H9 (cell line): Measurements from ENCODE around the gene LPCAT2. TPM values are rescaled to one million over a fixed set of nuclear protein-coding genes. Genes with fewer than 3 reads are reported as not detected.

Source experiments
- DNase-seq: peaks from one replicate; pipeline ENCODE4 v3.0.0-alpha.2; 2017
- H2AFZ ChIP-seq: one replicate; pipeline ENCODE4 v1.6.1; 2013; ENCODE audit warnings: mild to moderate bottlenecking, low read length, control low read depth, moderate library complexity
- H2AK5ac ChIP-seq: 2 replicates; pipeline ENCODE4 v1.6.1; 2013; ENCODE audit warnings: low read length, control low read depth, mixed read lengths; ENCODE audit not compliant: insufficient read length
- H2BK120ac ChIP-seq: one replicate; pipeline ENCODE4 v1.6.1; 2013; ENCODE audit warnings: low read depth, mild to moderate bottlenecking, low read length, control low read depth, inconsistent platforms; ENCODE audit not compliant: poor library complexity, severe bottlenecking
- H2BK12ac ChIP-seq: 2 replicates; pipeline ENCODE4 v1.6.1; 2013; ENCODE audit warnings: low read length, control low read depth, mixed read lengths, low read depth; ENCODE audit not compliant: insufficient read length
- H2BK15ac ChIP-seq: 2 replicates; pipeline ENCODE4 v1.6.1; 2013; ENCODE audit warnings: low read depth, low read length, control low read depth
- H2BK20ac ChIP-seq: one replicate; pipeline ENCODE4 v1.6.1; 2013; ENCODE audit warnings: low read depth, mild to moderate bottlenecking, low read length, control low read depth, inconsistent platforms; ENCODE audit not compliant: poor library complexity, severe bottlenecking
- H2BK5ac ChIP-seq: 2 replicates; pipeline ENCODE4 v1.6.1; 2013; ENCODE audit warnings: low read length, control low read depth, mixed read lengths; ENCODE audit not compliant: insufficient read length
- H3K14ac ChIP-seq: 2 replicates; pipeline ENCODE4 v1.6.1; 2013; ENCODE audit warnings: low read length, control low read depth; ENCODE audit not compliant: insufficient read depth
- H3K18ac ChIP-seq: 2 replicates; pipeline ENCODE4 v1.6.1; 2013; ENCODE audit warnings: low read depth, mild to moderate bottlenecking, mixed read lengths, low read length, control low read depth; ENCODE audit not compliant: insufficient read length
- H3K23ac ChIP-seq: 2 replicates; pipeline ENCODE4 v1.6.1; 2013; ENCODE audit warnings: low read length, control low read depth, mixed read lengths, low read depth; ENCODE audit not compliant: insufficient read length
- H3K23me2 ChIP-seq: 2 replicates; pipeline ENCODE4 v1.6.1; 2013; ENCODE audit warnings: low read depth, mild to moderate bottlenecking, mixed read lengths, low read length, control low read depth; ENCODE audit not compliant: insufficient read length, poor library complexity, severe bottlenecking
- H3K27ac ChIP-seq: 2 replicates; pipeline ENCODE4 v1.5.1; 2013; ENCODE audit warnings: low read length, control low read depth, mixed read lengths, low read depth; ENCODE audit not compliant: insufficient read length
- H3K27me3 ChIP-seq: 2 replicates; pipeline ENCODE4 v1.6.1; 2013; ENCODE audit warnings: low read length, control low read depth, inconsistent platforms; ENCODE audit not compliant: insufficient read depth
- H3K4ac ChIP-seq: 2 replicates; pipeline ENCODE4 v1.6.1; 2013; ENCODE audit warnings: low read depth, mild to moderate bottlenecking, control low read depth, inconsistent platforms, low read length, moderate library complexity
- H3K4me1 ChIP-seq: 2 replicates; pipeline ENCODE4 v1.6.1; 2013; ENCODE audit warnings: low read length, control low read depth, inconsistent platforms; ENCODE audit not compliant: insufficient read depth
- H3K4me2 ChIP-seq: 2 replicates; pipeline ENCODE4 v1.6.1; 2013; ENCODE audit warnings: low read length, control low read depth, mixed read lengths; ENCODE audit not compliant: insufficient read length, insufficient read depth
- H3K56ac ChIP-seq: 2 replicates; pipeline ENCODE4 v1.6.1; 2013; ENCODE audit warnings: low read depth, mild to moderate bottlenecking, mixed read lengths, low read length, control low read depth; ENCODE audit not compliant: insufficient read length
- H3K79me1 ChIP-seq: 2 replicates; pipeline ENCODE4 v1.6.1; 2013; ENCODE audit warnings: low read depth, mild to moderate bottlenecking, moderate library complexity, low read length, control low read depth, inconsistent platforms; ENCODE audit not compliant: insufficient read depth, poor library complexity, severe bottlenecking
- H3K79me2 ChIP-seq: 2 replicates; pipeline ENCODE4 v1.6.1; 2013; ENCODE audit warnings: low read length, control low read depth, inconsistent platforms; ENCODE audit not compliant: insufficient read depth
- H3K9ac ChIP-seq: 2 replicates; pipeline ENCODE4 v1.6.1; 2013; ENCODE audit warnings: low read length, control low read depth, mixed read lengths; ENCODE audit not compliant: insufficient read length; ENCODE audit errors: extremely low read depth
- H3K9me3 ChIP-seq: one replicate; pipeline ENCODE4 v1.6.1; 2013; ENCODE audit warnings: low read depth, low read length, inconsistent platforms; ENCODE audit not compliant: control insufficient read depth
- H3T11ph ChIP-seq: one replicate; pipeline ENCODE4 v1.6.1; 2013; ENCODE audit warnings: mild to moderate bottlenecking, low read length, control low read depth, inconsistent platforms
- H4K20me1 ChIP-seq: one replicate; pipeline ENCODE4 v1.6.1; 2013; ENCODE audit not compliant: control insufficient read depth, insufficient read length, insufficient read depth
- H4K5ac ChIP-seq: 2 replicates; pipeline ENCODE4 v1.6.1; 2013; ENCODE audit warnings: low read depth, mild to moderate bottlenecking, mixed read lengths, low read length, control low read depth; ENCODE audit not compliant: insufficient read length
- H4K8ac ChIP-seq: replicated peaks from 2 replicates; pipeline ENCODE4 v1.6.1; 2013; ENCODE audit warnings: low read length, control low read depth, mixed read lengths, low read depth; ENCODE audit not compliant: insufficient read length
- H4K91ac ChIP-seq: 2 replicates; pipeline ENCODE4 v1.6.1; 2013; ENCODE audit warnings: low read depth, mild to moderate bottlenecking, moderate library complexity, mixed read lengths, low read length, control low read depth; ENCODE audit not compliant: insufficient read length
- H3K27ac Mint-ChIP-seq, 3 experiments: 2 replicates in 2 of 3; 3 replicates in 1 of 3; pipeline ENCODE4 v1.8.0; 2020 to 2021; ENCODE audit warnings: mixed read lengths in 3 of 3, mild to moderate bottlenecking in 1 of 3, moderate library complexity in 1 of 3
- H3K27me3 Mint-ChIP-seq: 2 replicates; pipeline ENCODE4 v1.8.0; 2021; ENCODE audit warnings: low read depth, mild to moderate bottlenecking, moderate library complexity, mixed read lengths
- H3K36me3 Mint-ChIP-seq, 3 experiments: 2 replicates in 2 of 3; 3 replicates in 1 of 3; pipeline ENCODE4 v1.8.0; 2020 to 2021; ENCODE audit warnings: low read depth in 3 of 3, mixed read lengths in 3 of 3; ENCODE audit not compliant: insufficient read depth in 1 of 3
- H3K4me1 Mint-ChIP-seq, 2 experiments: 2 replicates each; pipeline ENCODE4 v1.8.0; 2020; ENCODE audit warnings: mixed read lengths in 2 of 2
- H3K4me3 Mint-ChIP-seq, 2 experiments: 2 replicates in 1 of 2; 3 replicates in 1 of 2; pipeline ENCODE4 v1.8.0; 2020 to 2021; ENCODE audit warnings: mild to moderate bottlenecking in 2 of 2, mixed read lengths in 2 of 2, moderate library complexity in 1 of 2
- H3K9me3 Mint-ChIP-seq, 2 experiments: 2 replicates in 1 of 2; 3 replicates in 1 of 2; pipeline ENCODE4 v1.8.0; 2020; ENCODE audit warnings: mild to moderate bottlenecking in 2 of 2, mixed read lengths in 2 of 2, moderate library complexity in 1 of 2
- whole genome bisulfite sequencing: extraction: QIAGEN DNeasy Blood & Tissue Kit; methylation state at CpG from one replicate; pipeline ENCODE4 v1.1.7; 2013; ENCODE audit warnings: missing lambda C conversion rate, low lambda C conversion rate, mixed read lengths; ENCODE audit not compliant: insufficient read length; ENCODE audit errors: extremely low coverage; 5-methylcytosine and 5-hydroxymethylcytosine counted together
- total RNA-seq: library from RNA; stranded (reverse); gene quantifications from 2 replicates; pipeline ENCODE4 v1.2.1, GENCODE V29; 2021
- TF ChIP-seq, protein P1 (sequence below): fragments of 200-600 bp; sonication (generic); conservative IDR thresholded peaks from 3 replicates; pipeline ENCODE4 v1.8.0; 2021; ENCODE audit warnings: antibody characterized with exemption, mild to moderate bottlenecking

The LPCAT2 gene
- total RNA-seq, 1 experiment from 2014 or later: 2.8 TPM

DNA sequence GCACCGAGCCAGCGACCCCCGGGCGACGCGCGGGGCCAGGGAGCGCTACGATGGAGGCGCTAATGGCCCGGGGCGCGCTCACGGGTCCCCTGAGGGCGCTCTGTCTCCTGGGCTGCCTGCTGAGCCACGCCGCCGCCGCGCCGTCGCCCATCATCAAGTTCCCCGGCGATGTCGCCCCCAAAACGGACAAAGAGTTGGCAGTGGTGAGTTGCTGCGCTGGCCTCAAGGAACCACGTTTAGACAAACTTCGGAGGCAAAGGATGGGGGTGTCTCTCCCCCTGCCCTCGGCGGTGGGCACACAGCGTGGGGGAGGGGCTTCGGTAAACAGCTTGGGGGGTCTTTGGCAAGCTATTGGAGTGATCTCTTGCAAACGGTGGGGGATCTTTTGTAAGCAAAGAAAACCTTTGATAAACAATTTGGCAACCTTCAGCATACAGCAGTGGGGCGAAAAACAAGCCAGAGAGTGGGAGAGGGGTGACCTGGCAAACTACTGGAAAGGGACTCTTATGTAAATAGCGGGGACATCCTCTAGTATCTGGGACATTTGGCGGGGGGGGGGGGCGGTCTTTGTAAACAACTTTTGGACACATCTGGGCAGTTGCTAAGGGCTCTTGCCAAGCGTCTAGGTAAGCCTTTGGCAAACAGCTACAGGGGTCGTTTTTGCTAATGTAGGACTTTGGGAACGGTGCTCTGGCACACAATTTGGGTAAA is 29.3 kb upstream of the LPCAT2 start:
- Histone ChIP-seq H3K27me3 (peaks cover 30% of the 10 kb centered on the region), H3K79me1 (no peaks in the 10 kb centered on the region)

More for the DNA sequence above, 29.3 kb upstream of the LPCAT2 start:
- peak overlapping the region; percentile 76 to 96 for H3K4me3 Mint-ChIP-seq
- Histone ChIP-seq H2BK12ac (no peak overlapping the region), H2AK5ac (no peak overlapping the region), H2BK15ac (no peak overlapping the region), H3K14ac (peak overlapping the region; percentile 94), H3K27ac (no peak overlapping the region), H2AFZ (no peak overlapping the region), H3K9me3 (no peaks in the 10 kb centered on the region), H2BK5ac (no peak overlapping the region), H4K20me1 (no peaks in the 10 kb centered on the region), H3K18ac (peak overlapping the region; percentile 78), H3K9ac (no peak overlapping the region), H4K8ac (no peak overlapping the region), H3K79me2 (no peaks in the 10 kb centered on the region), H3K4me1 (no peaks in the 10 kb centered on the region; the same call in 1 of the 2 replicates), H3T11ph (no peak overlapping the region), H2BK120ac (no peak overlapping the region), H4K91ac (no peak overlapping the region), H3K56ac (no peak overlapping the region), H3K23me2 (peaks cover 20% of the 10 kb centered on the region), H3K4ac (no peak overlapping the region), H4K5ac (no peak overlapping the region), H3K23ac (no peak overlapping the region), H3K4me2 (peak overlapping the region; percentile 55), H2BK20ac (no peak overlapping the region)
- TF ChIP-seq, protein P1, sequence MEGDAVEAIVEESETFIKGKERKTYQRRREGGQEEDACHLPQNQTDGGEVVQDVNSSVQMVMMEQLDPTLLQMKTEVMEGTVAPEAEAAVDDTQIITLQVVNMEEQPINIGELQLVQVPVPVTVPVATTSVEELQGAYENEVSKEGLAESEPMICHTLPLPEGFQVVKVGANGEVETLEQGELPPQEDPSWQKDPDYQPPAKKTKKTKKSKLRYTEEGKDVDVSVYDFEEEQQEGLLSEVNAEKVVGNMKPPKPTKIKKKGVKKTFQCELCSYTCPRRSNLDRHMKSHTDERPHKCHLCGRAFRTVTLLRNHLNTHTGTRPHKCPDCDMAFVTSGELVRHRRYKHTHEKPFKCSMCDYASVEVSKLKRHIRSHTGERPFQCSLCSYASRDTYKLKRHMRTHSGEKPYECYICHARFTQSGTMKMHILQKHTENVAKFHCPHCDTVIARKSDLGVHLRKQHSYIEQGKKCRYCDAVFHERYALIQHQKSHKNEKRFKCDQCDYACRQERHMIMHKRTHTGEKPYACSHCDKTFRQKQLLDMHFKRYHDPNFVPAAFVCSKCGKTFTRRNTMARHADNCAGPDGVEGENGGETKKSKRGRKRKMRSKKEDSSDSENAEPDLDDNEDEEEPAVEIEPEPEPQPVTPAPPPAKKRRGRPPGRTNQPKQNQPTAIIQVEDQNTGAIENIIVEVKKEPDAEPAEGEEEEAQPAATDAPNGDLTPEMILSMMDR: no peak
- H3K9me3 Mint-ChIP-seq: peaks cover 0 to 2% of the 10 kb centered on the region in 2 experiments; a peak in 3 of 5 replicates
- peaks cover 36% of the 10 kb centered on the region in 2 experiments for H3K4me1 Mint-ChIP-seq
- WGBS: no CpG with 5 or more reads among the region's 41 CpGs
- H3K36me3 Mint-ChIP-seq: peaks cover 5 to 6% (median 6%) of the 10 kb centered on the region in 3 experiments; a peak in 6 of 7 replicates
- DNase-seq: no peak
- H3K27ac Mint-ChIP-seq: peak overlapping the region; percentile 9 to 94 (median 79); a peak in 5 of 7 replicates
- H3K27me3 Mint-ChIP-seq: peaks cover 82% of the 10 kb centered on the region
